Measurements from ENCODE around the gene VEPH1.

VEPH1 gene

DNA sequence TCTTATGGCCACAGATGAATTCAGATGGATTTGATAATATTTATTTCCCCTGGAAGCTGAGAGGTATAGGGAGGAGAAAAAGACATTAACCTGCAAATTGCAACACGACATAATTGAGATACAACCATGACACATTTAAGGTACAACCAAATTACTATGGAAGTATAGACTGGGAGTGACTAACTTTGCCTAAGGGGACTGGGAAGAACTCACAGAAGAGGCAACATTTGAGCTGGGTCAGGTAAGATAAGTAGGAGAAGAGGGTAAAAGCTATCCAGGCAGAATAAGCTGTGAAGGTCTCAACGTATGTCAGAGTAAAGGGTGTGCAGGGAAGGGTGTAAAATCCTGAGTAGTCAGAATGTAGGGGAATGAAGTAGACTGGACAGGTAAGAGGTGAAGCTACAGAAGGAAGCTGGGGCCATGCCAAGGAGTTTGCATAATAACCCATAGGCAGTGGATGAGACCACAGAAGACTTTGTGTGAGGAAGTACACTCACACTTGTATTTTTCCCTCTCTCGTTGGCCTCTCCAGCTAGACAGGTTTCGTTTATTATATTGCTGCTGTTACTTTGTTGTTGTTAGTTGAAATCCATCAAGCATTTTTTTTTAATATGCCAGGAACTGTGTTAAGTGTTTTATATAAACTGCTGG is 94.6 kb downstream of the VEPH1 start:
- Histone ChIP-seq H3K27me3 (ENCODE audit: control insufficient read depth, insufficient read depth, low read length) (no peaks in the 10 kb centered on the region), H3K4me3 (ENCODE audit: low read depth, low read length) (no peak overlapping the region), H3K9me3 (ENCODE audit: control insufficient read depth, insufficient read depth, low read depth, low read length) (no peaks in the 10 kb centered on the region), H3K4me1 (ENCODE audit: control insufficient read depth, insufficient read depth, low read length) (peaks cover 7% of the 10 kb centered on the region; the same call in 1 of the 2 replicates), H3K27ac (ENCODE audit: low read depth, low read length) (no peak overlapping the region), H3K36me3 (ENCODE audit: control insufficient read depth, insufficient read depth, low read length) (no peaks in the 10 kb centered on the region), H3K9ac (ENCODE audit: low read length) (no peak overlapping the region)

- no peaks in the 10 kb centered on the region for H3K36me3 ChIP-seq (ENCODE audit: control insufficient read depth, insufficient read depth, low read length)
- no peaks in the 10 kb centered on the region for H3K27me3 ChIP-seq (ENCODE audit: control insufficient read depth, insufficient read depth, low read length)
- no peaks in the 10 kb centered on the region for H3K9me3 ChIP-seq (ENCODE audit: control insufficient read depth, insufficient read depth, low read depth, low read length)
- H3K27ac ChIP-seq (ENCODE audit: low read depth, low read length), result no peak overlapping the region
- H3K4me1 ChIP-seq (ENCODE audit: control insufficient read depth, insufficient read depth, low read length), result peaks cover 7% of the 10 kb centered on the region; the same call in 1 of the 2 replicates
- no peak overlapping the region for H3K9ac ChIP-seq (ENCODE audit: low read length)
- no peak overlapping the region for H3K4me3 ChIP-seq (ENCODE audit: low read depth, low read length)
These were observed 95.4 kb downstream of the VEPH1 start for GRCh38 chr3:157407769-157408168.

DNA sequence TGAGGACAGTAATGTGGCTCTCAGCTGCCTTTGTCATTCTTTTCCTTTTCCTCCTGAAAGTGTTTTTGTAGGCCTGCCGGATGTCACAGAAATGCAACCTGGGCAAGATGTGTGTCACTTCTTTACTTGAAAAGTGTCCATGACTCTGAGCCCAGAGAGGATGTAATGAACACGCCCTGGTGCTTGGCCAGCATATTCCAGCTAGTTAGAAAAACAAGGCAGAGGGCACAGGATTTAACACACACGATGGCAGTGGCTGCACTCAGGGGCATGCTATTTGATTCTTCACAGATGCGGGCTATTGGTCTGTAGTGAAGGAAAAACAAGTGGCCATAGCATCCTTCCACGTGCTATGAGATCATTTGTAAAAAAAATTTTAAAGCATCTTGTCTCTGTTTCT is 96.8 kb downstream of the VEPH1 start:
- Histone ChIP-seq H3K36me3 (ENCODE audit: control insufficient read depth, insufficient read depth, low read length) (no peaks in the 10 kb centered on the region), H3K27ac (ENCODE audit: low read depth, low read length) (no peak overlapping the region), H3K9ac (ENCODE audit: low read length) (no peak overlapping the region)

GRCh38 chr3:157405457-157405856 is 97.8 kb downstream of the VEPH1 start:
- Histone ChIP-seq H3K4me3 (ENCODE audit: low read depth, low read length) (no peak overlapping the region), H3K4me1 (ENCODE audit: control insufficient read depth, insufficient read depth, low read length) (peaks cover 7% of the 10 kb centered on the region; the same call in 1 of the 2 replicates), H3K27ac (ENCODE audit: low read depth, low read length) (no peak overlapping the region), H3K9ac (ENCODE audit: low read length) (no peak overlapping the region), H3K27me3 (ENCODE audit: control insufficient read depth, insufficient read depth, low read length) (no peaks in the 10 kb centered on the region), H3K9me3 (ENCODE audit: control insufficient read depth, insufficient read depth, low read depth, low read length) (no peaks in the 10 kb centered on the region), H3K36me3 (ENCODE audit: control insufficient read depth, insufficient read depth, low read length) (no peaks in the 10 kb centered on the region)

More for the DNA sequence above, 96.8 kb downstream of the VEPH1 start:
- no peaks in the 10 kb centered on the region for H3K9me3 ChIP-seq (ENCODE audit: control insufficient read depth, insufficient read depth, low read depth, low read length)
- no peaks in the 10 kb centered on the region for H3K27me3 ChIP-seq (ENCODE audit: control insufficient read depth, insufficient read depth, low read length)
- peaks cover 7% of the 10 kb centered on the region; the same call in 1 of the 2 replicates for H3K4me1 ChIP-seq (ENCODE audit: control insufficient read depth, insufficient read depth, low read length)
- H3K4me3 ChIP-seq (ENCODE audit: low read depth, low read length), result no peak overlapping the region

- Histone ChIP-seq H3K27ac (ENCODE audit: low read depth, low read length) (no peak overlapping the region), H3K4me3 (ENCODE audit: low read depth, low read length) (no peak overlapping the region), H3K9ac (ENCODE audit: low read length) (no peak overlapping the region), H3K36me3 (ENCODE audit: control insufficient read depth, insufficient read depth, low read length) (no peaks in the 10 kb centered on the region), H3K9me3 (ENCODE audit: control insufficient read depth, insufficient read depth, low read depth, low read length) (no peaks in the 10 kb centered on the region), H3K4me1 (ENCODE audit: control insufficient read depth, insufficient read depth, low read length) (peaks cover 7% of the 10 kb centered on the region; the same call in 1 of the 2 replicates), H3K27me3 (ENCODE audit: control insufficient read depth, insufficient read depth, low read length) (no peaks in the 10 kb centered on the region)
These were observed 98.8 kb downstream of the VEPH1 start for GRCh38 chr3:157404381-157404780.

- H3K27me3 ChIP-seq (ENCODE audit: control insufficient read depth, insufficient read depth, low read length), result no peaks in the 10 kb centered on the region
- no peak overlapping the region for H3K4me3 ChIP-seq (ENCODE audit: low read depth, low read length)
- H3K9me3 ChIP-seq (ENCODE audit: control insufficient read depth, insufficient read depth, low read depth, low read length), result no peaks in the 10 kb centered on the region
- no peak overlapping the region for H3K27ac ChIP-seq (ENCODE audit: low read depth, low read length)
- no peaks in the 10 kb centered on the region for H3K4me1 ChIP-seq (ENCODE audit: control insufficient read depth, insufficient read depth, low read length)
- no peaks in the 10 kb centered on the region for H3K36me3 ChIP-seq (ENCODE audit: control insufficient read depth, insufficient read depth, low read length)
- no peak overlapping the region for H3K9ac ChIP-seq (ENCODE audit: low read length)
These were observed 104.6 kb downstream of the VEPH1 start for GRCh38 chr3:157398598-157398997.

DNA sequence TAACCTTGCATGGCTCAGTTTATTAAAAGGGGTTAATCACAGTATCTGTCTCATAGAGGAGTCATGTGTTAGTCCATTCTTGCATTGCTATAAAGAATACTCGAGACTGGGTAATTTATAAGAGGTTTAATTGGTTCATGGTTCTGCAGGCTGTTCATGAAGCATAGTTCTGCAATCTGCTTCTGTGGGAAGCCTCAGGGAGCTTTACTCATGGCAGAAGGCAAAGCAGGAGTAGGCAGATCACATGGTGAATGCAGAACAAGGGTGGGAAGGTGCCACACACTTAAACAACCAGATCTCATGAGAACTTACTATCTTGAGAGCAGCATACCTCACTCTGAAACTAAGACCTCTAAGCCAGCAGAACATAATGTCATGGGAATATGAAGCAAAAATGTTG is 108.8 kb downstream of the VEPH1 start:
- no peaks in the 10 kb centered on the region for H3K27me3 ChIP-seq (ENCODE audit: control insufficient read depth, insufficient read depth, low read length)

DNA sequence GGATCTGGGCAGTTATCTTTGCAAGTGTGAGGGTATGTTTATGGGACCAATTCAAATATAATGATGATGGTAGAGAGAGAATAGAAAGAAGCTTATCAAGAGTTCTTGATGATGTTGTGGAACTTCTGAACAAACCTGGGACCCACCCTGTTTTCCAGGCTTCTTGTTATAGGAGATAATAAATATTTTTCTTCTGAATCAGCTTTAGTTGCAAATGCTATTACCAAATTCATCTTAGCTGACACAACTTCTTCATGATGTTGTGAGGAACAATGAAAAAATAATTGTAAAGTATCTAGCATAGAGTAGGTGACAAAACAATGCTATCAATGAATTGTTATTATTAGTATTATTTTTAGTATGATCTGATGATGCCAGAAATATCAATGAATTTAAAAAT is 110.1 kb downstream of the VEPH1 start:
- Histone ChIP-seq H3K4me1 (ENCODE audit: control insufficient read depth, insufficient read depth, low read length) (no peaks in the 10 kb centered on the region), H3K4me3 (ENCODE audit: low read depth, low read length) (no peak overlapping the region), H3K9me3 (ENCODE audit: control insufficient read depth, insufficient read depth, low read depth, low read length) (no peaks in the 10 kb centered on the region), H3K27ac (ENCODE audit: low read depth, low read length) (no peak overlapping the region), H3K36me3 (ENCODE audit: control insufficient read depth, insufficient read depth, low read length) (no peaks in the 10 kb centered on the region), H3K27me3 (ENCODE audit: control insufficient read depth, insufficient read depth, low read length) (no peaks in the 10 kb centered on the region), H3K9ac (ENCODE audit: low read length) (no peak overlapping the region)

More for the DNA sequence above, 108.8 kb downstream of the VEPH1 start:
- Histone ChIP-seq H3K9ac (ENCODE audit: low read length) (no peak overlapping the region), H3K9me3 (ENCODE audit: control insufficient read depth, insufficient read depth, low read depth, low read length) (no peaks in the 10 kb centered on the region), H3K36me3 (ENCODE audit: control insufficient read depth, insufficient read depth, low read length) (no peaks in the 10 kb centered on the region), H3K4me3 (ENCODE audit: low read depth, low read length) (no peak overlapping the region), H3K27ac (ENCODE audit: low read depth, low read length) (no peak overlapping the region), H3K4me1 (ENCODE audit: control insufficient read depth, insufficient read depth, low read length) (no peaks in the 10 kb centered on the region)

- Histone ChIP-seq H3K9me3 (ENCODE audit: control insufficient read depth, insufficient read depth, low read depth, low read length) (no peaks in the 10 kb centered on the region), H3K27me3 (ENCODE audit: control insufficient read depth, insufficient read depth, low read length) (no peaks in the 10 kb centered on the region), H3K9ac (ENCODE audit: low read length) (no peak overlapping the region), H3K36me3 (ENCODE audit: control insufficient read depth, insufficient read depth, low read length) (no peaks in the 10 kb centered on the region), H3K27ac (ENCODE audit: low read depth, low read length) (no peak overlapping the region), H3K4me3 (ENCODE audit: low read depth, low read length) (no peak overlapping the region), H3K4me1 (ENCODE audit: control insufficient read depth, insufficient read depth, low read length) (no peaks in the 10 kb centered on the region)
These were observed 111.1 kb downstream of the VEPH1 start for GRCh38 chr3:157392104-157392503.

- Histone ChIP-seq H3K9ac (ENCODE audit: low read length) (no peak overlapping the region), H3K36me3 (ENCODE audit: control insufficient read depth, insufficient read depth, low read length) (no peaks in the 10 kb centered on the region), H3K9me3 (ENCODE audit: control insufficient read depth, insufficient read depth, low read depth, low read length) (no peaks in the 10 kb centered on the region), H3K27me3 (ENCODE audit: control insufficient read depth, insufficient read depth, low read length) (no peaks in the 10 kb centered on the region), H3K27ac (ENCODE audit: low read depth, low read length) (no peak overlapping the region), H3K4me1 (ENCODE audit: control insufficient read depth, insufficient read depth, low read length) (no peaks in the 10 kb centered on the region), H3K4me3 (ENCODE audit: low read depth, low read length) (no peak overlapping the region)
These were observed 112.3 kb downstream of the VEPH1 start for GRCh38 chr3:157390713-157391515.

- Histone ChIP-seq H3K36me3 (ENCODE audit: control insufficient read depth, insufficient read depth, low read length) (no peaks in the 10 kb centered on the region), H3K4me3 (ENCODE audit: low read depth, low read length) (no peak overlapping the region), H3K9ac (ENCODE audit: low read length) (no peak overlapping the region), H3K4me1 (ENCODE audit: control insufficient read depth, insufficient read depth, low read length) (no peaks in the 10 kb centered on the region), H3K27ac (ENCODE audit: low read depth, low read length) (no peak overlapping the region), H3K9me3 (ENCODE audit: control insufficient read depth, insufficient read depth, low read depth, low read length) (no peaks in the 10 kb centered on the region), H3K27me3 (ENCODE audit: control insufficient read depth, insufficient read depth, low read length) (no peaks in the 10 kb centered on the region)
These were observed 114.2 kb downstream of the VEPH1 start for GRCh38 chr3:157388976-157389375.
